B cell (primary cell): Measurements from ENCODE around the gene IL5RA. TPM values are rescaled to one million over a fixed set of nuclear protein-coding genes. Genes with fewer than 3 reads are reported as not detected.

ENCODE experiments used
- ATAC-seq: fragments of 200-7000 bp; cut with Tn5 transposase; one replicate; pipeline ENCODE4 v1.10.0; 2021; ENCODE audit warnings: low read depth, mild to moderate bottlenecking, moderate number of reproducible peaks, moderate library complexity
- CTCF ChIA-PET: fragments of 350-600 bp; sonication (Branson Sonifier 250); formaldehyde crosslinking; loops from one replicate; lab custom pipeline; 2021; ENCODE audit warnings: antibody characterized with exemption, inconsistent platforms; lab: Charles Lee
- POLR2A ChIA-PET: fragments of 350-600 bp; sonication (Branson Sonifier 250); formaldehyde crosslinking; loops from one replicate; lab custom pipeline; 2021; ENCODE audit warnings: antibody characterized with exemption; lab: Charles Lee
- DNase-seq: peaks from one replicate; pipeline ENCODE4 v3.0.0; 2013
- H2AFZ ChIP-seq: 2 replicates; pipeline ENCODE4 v1.6.1; 2012; ENCODE audit warnings: mild to moderate bottlenecking, low read depth, low read length; ENCODE audit not compliant: insufficient read depth, poor library complexity, severe bottlenecking
- H3K27ac ChIP-seq, 2 donors: 1 replicate in 1 of 2; 2 replicates in 1 of 2; pipeline ENCODE4 v1.5.1; 2012 to 2013; ENCODE audit warnings: low read length in 2 of 2, mild to moderate bottlenecking in 2 of 2, moderate library complexity in 1 of 2
- H3K27me3 ChIP-seq, 4 experiments: fragments of 200-600 bp in 1 of 4; sonication (generic) in 1 of 4; replicated peaks in 1 of 4; 1 replicate in 2 of 4; 2 replicates in 2 of 4; pipeline versions ENCODE4 v1.6.1 to v1.7.0; 2013 to 2016; ENCODE audit warnings: low read length in 3 of 4, mild to moderate bottlenecking in 2 of 4, mixed read lengths in 1 of 4, moderate library complexity in 1 of 4; ENCODE audit not compliant: insufficient read depth in 4 of 4, control insufficient read depth in 3 of 4; ENCODE audit errors: control extremely low read depth in 1 of 4
- H3K36me3 ChIP-seq, 2 experiments: replicated peaks in 1 of 2; 1 replicate in 1 of 2; 2 replicates in 1 of 2; pipeline versions ENCODE4 v1.6.1 to v1.7.1; 2013; ENCODE audit warnings: low read length in 1 of 2; ENCODE audit not compliant: insufficient read depth in 2 of 2, control insufficient read depth in 1 of 2; ENCODE audit errors: control extremely low read depth in 1 of 2, extremely low read depth in 1 of 2
- H3K4me1 ChIP-seq, 2 donors: fragments of 200-600 bp in 1 of 2; sonication (generic) in 1 of 2; 1 replicate in 1 of 2; 2 replicates in 1 of 2; pipeline versions ENCODE4 v1.5.1 to v1.6.1; 2013 to 2017; ENCODE audit warnings: low read length in 2 of 2; ENCODE audit not compliant: control insufficient read depth in 2 of 2, insufficient read depth in 2 of 2
- H3K4me2 ChIP-seq: replicated peaks from 2 replicates; pipeline ENCODE3; 2012; ENCODE audit warnings: mild to moderate bottlenecking, low read depth, low read length; ENCODE audit not compliant: poor library complexity, severe bottlenecking
- H3K4me3 ChIP-seq, 5 experiments: fragments of 200-600 bp in 1 of 5; sonication (generic) in 1 of 5; 1 replicate in 3 of 5; 2 replicates in 2 of 5; pipeline versions ENCODE4 v1.5.1 to v1.7.0; 2011 to 2016; ENCODE audit warnings: low read length in 4 of 5, mild to moderate bottlenecking in 4 of 5, low read depth in 2 of 5, control low read depth in 1 of 5, moderate library complexity in 1 of 5; ENCODE audit not compliant: insufficient read depth in 1 of 5; ENCODE audit errors: control extremely low read depth in 1 of 5, extremely low read depth in 1 of 5
- H3K79me2 ChIP-seq: fragments of 200-600 bp; sonication (generic); one replicate; pipeline ENCODE4 v1.6.0; 2016; ENCODE audit warnings: low read length; ENCODE audit not compliant: control insufficient read depth, insufficient read depth
- H3K9ac ChIP-seq: fragments of 200-600 bp; sonication (generic); 2 replicates; pipeline ENCODE4 v1.6.1; 2017; ENCODE audit warnings: mild to moderate bottlenecking, low read length, moderate library complexity
- H3K9me3 ChIP-seq, 3 donors: one replicate each; pipeline versions ENCODE4 v1.6.1 to v1.7.1; 2013; ENCODE audit warnings: low read length in 2 of 3; ENCODE audit not compliant: control insufficient read depth in 2 of 3, insufficient read depth in 1 of 3; ENCODE audit errors: control extremely low read depth in 1 of 3
- H4K20me1 ChIP-seq: 2 replicates; pipeline ENCODE4 v1.6.0; 2012; ENCODE audit warnings: mild to moderate bottlenecking, low read length; ENCODE audit not compliant: insufficient read depth, control insufficient read depth, poor library complexity, severe bottlenecking
- H3K27ac Mint-ChIP-seq: one replicate; pipeline ENCODE4 v1.8.0; 2021; ENCODE audit warnings: mixed read lengths
- H3K27me3 Mint-ChIP-seq: one replicate; pipeline ENCODE4 v1.8.0; 2021; ENCODE audit warnings: mixed read lengths
- H3K4me1 Mint-ChIP-seq: one replicate; pipeline ENCODE4 v1.8.0; 2021; ENCODE audit warnings: mixed read lengths
- H3K4me3 Mint-ChIP-seq: one replicate; pipeline ENCODE4 v1.8.0; 2021; ENCODE audit warnings: mixed read lengths
- H3K9me3 Mint-ChIP-seq: one replicate; pipeline ENCODE4 v1.8.0; 2022; ENCODE audit warnings: mixed read lengths; ENCODE audit not compliant: insufficient read depth
- CTCF ChIP-seq: fragments of 200-600 bp; IDR thresholded peaks from one replicate; pipeline ENCODE4 v1.8.0; 2022; ENCODE audit warnings: antibody characterized with exemption, mild to moderate bottlenecking
- EZH2 ChIP-seq: IDR thresholded peaks from 2 replicates; pipeline ENCODE4 v1.6.1; 2012; ENCODE audit warnings: borderline replicate concordance, low read depth, mild to moderate bottlenecking, moderate library complexity, low read length; ENCODE audit not compliant: insufficient read depth, poor library complexity, severe bottlenecking
- WGBS: methylation state at CpG from one replicate; pipeline ENCODE4 v1.1.5; 2013; ENCODE audit warnings: missing lambda C conversion rate; ENCODE audit not compliant: insufficient coverage; 5-methylcytosine and 5-hydroxymethylcytosine counted together
- intact Hi-C: fragments of 100-400 bp; cut with micrococcal nuclease; formaldehyde crosslinking; loops from one replicate; pipeline ENCODE4 v1.10.0; 2022
- polyA plus RNA-seq: library from polyadenylated mRNA; depleted of rRNA; stranded (reverse); fragments of >200 nt; gene quantifications from 2 replicates; pipeline ENCODE4 v1.2.3, GENCODE V29; 2012
- total RNA-seq, 2 donors: library from RNA; stranded (reverse); fragments of 120-200 nt in 1 of 2; gene quantifications; 1 replicate in 1 of 2; 2 replicates in 1 of 2; pipeline versions ENCODE4 v1.2.3 to v1.2.4, GENCODE V29; 2013 to 2022

Gene IL5RA
- total and polyA plus RNA-seq, 2 donors (not counting 1 experiment from before 2014, with no cell fraction given), result 1.0 to 2.6 TPM

- no peaks in the 10 kb centered on the region for H3K9me3 ChIP-seq
- TF ChIP-seq CTCF (no peak), EZH2 (no peak)
- no peak overlapping the region for H3K27ac ChIP-seq
- no peak overlapping the region for H3K4me3 ChIP-seq
- DNase-seq, result no peak
- no peak for ATAC-seq
- H3K36me3 ChIP-seq, result no peaks in the 10 kb centered on the region
- no peaks in the 10 kb centered on the region for H3K4me1 Mint-ChIP-seq
- H3K27me3 Mint-ChIP-seq, result peaks cover 6% of the 10 kb centered on the region
- H3K9ac ChIP-seq, result no peak overlapping the region
- intact Hi-C loops, result no loop called here
- H3K9me3 Mint-ChIP-seq, result no peaks in the 10 kb centered on the region
- H2AFZ ChIP-seq, result no peak overlapping the region
- ChIA-PET CTCF (no interaction called here), POLR2A (no interaction called here)
- WGBS, result 89% methylated on average over 3 of the region's 4 CpGs
- no peak overlapping the region for H3K4me3 Mint-ChIP-seq
- no peaks in the 10 kb centered on the region for H3K79me2 ChIP-seq
- no peak overlapping the region for H3K27ac Mint-ChIP-seq
- no peak overlapping the region for H3K4me2 ChIP-seq
- peaks cover 0 to 2% (median 0%) of the 10 kb centered on the region in 4 experiments for H3K27me3 ChIP-seq
- H3K4me1 ChIP-seq, result no peaks in the 10 kb centered on the region
- no peaks in the 10 kb centered on the region for H4K20me1 ChIP-seq
These were observed 56.2 kb downstream of the IL5RA start for GRCh38 chr3:3053974-3054373.

- DNase-seq (no peak), ATAC-seq (no peak)
- ChIA-PET CTCF (no interaction called here), POLR2A (no interaction called here)
- Histone ChIP-seq H3K4me2 (no peak overlapping the region), H3K4me3 (no peak overlapping the region), H4K20me1 (no peaks in the 10 kb centered on the region), H3K27ac (no peak overlapping the region), H2AFZ (no peak overlapping the region), H3K4me1 (no peaks in the 10 kb centered on the region), H3K27me3 (no peaks in the 10 kb centered on the region), H3K9ac (no peak overlapping the region), H3K36me3 (no peaks in the 10 kb centered on the region), H3K79me2 (no peaks in the 10 kb centered on the region), H3K9me3 (no peaks in the 10 kb centered on the region)
- intact Hi-C loops, result no loop called here
- Mint-ChIP-seq H3K27me3 (peaks cover 7% of the 10 kb centered on the region), H3K27ac (no peak overlapping the region), H3K4me1 (no peaks in the 10 kb centered on the region), H3K9me3 (no peaks in the 10 kb centered on the region), H3K4me3 (no peak overlapping the region)
- TF ChIP-seq EZH2 (no peak), CTCF (no peak)
- 84% methylated on average over 21 of the region's 25 CpGs for whole genome bisulfite sequencing
These were observed 71.8 kb downstream of the IL5RA start for GRCh38 chr3:3038201-3038991.
